ENCODE data around the gene COL24A1. TPM values are rescaled to one million over a fixed set of nuclear protein-coding genes. Genes with fewer than 3 reads are reported as not detected.

The COL24A1 gene
- total RNA-seq, 1 experiment from 2014 or later, result 0.15 TPM

DNA sequence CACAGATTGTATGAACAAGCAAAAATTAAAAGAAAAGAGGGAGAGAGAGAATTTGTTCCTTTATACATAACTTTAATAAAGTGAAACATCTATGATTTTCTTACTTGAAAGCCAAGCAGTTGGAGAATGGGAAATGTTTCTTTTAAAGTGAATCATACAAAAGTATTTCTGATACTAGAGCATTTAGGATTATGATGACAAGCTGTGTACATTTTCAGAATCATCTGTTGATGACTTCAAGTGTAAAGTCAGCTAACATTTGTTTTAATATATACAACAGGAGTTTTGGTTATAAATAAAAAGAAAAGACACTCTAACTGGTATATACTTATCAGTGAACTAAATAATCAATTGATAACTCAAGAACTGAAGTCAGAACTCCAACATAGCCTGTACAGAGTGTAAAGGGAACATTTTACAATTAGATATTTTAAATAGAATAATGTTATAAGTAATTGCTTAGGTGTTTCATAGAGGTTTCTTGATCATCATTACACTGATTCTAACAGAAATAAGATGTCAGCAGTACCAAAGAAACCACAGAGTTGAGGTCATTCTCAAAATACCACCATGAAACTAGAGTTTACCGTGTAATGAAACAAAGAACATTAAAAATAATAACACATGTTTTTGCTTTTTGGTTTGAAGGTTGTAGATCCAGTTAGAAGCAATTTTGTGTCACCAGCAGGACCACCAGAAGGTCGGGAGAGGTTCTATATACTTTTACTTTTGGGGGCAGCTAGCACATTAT is 103.4 kb downstream of the COL24A1 start:
- DNase-seq (ENCODE audit: low spot score), result no peak
- BruUV-seq (replicated peaks), result no TSS peak
- POLR2A ChIA-PET (ENCODE audit: low non-redundant PET), result no interaction called here

DNA sequence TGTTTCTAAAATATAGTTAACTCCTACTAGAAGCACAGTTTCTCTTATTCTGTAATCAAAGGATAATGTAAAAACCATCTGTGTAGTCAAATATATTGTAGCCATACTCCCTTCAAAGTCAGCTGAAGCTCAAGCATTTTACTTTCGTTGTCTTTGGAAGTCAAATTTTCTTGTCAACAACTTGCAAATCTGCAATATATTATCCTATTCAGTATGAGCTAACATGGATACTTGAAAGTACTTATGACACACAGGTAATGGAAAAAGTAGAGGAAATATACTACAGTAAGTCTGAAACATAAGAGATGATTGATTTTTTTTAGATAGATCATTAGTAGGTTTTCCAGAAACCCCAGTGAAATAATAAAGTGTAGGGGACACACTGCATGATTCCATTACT is 121.5 kb downstream of the COL24A1 start:
- BruUV-seq (replicated peaks), result no TSS peak
- DNase-seq (ENCODE audit: low spot score), result no peak
- POLR2A ChIA-PET (ENCODE audit: low non-redundant PET), result no interaction called here
- no peaks in the 10 kb centered on the region for H3K4me1 ChIP-seq (ENCODE audit: insufficient read depth, low read length, poor library complexity, severe bottlenecking)
- H3K9me3 ChIP-seq (ENCODE audit: low read depth, low read length, poor library complexity, severe bottlenecking), result no peaks in the 10 kb centered on the region
- no peak for TF ChIP-seq EZH2 (IDR thresholded peaks at IDR 0.05; ENCODE audit: borderline replicate concordance, low read depth, low read length, poor library complexity, severe bottlenecking)
- no peak for TF ChIP-seq CTCF (conservative IDR thresholded peaks at IDR 0.05; ENCODE audit: low read depth, low read length)
- H3K27me3 ChIP-seq (replicated peaks; ENCODE audit: insufficient read depth, low read depth, low read length, poor library complexity), result no peaks in the 10 kb centered on the region
- intact Hi-C loops (cut with micrococcal nuclease; ENCODE audit: unreplicated experiment), result no loop called here
- no peaks in the 10 kb centered on the region for H3K36me3 ChIP-seq (ENCODE audit: insufficient read depth, low read length, poor library complexity, severe bottlenecking)
- CTCF ChIA-PET, result no interaction called here
- H3K27ac ChIP-seq (ENCODE audit: low read depth, low read length, poor library complexity, severe bottlenecking), result no peak overlapping the region
- no peak overlapping the region for H3K4me3 ChIP-seq (ENCODE audit: low read depth, low read length, poor library complexity, severe bottlenecking)

More for the DNA sequence above, 103.4 kb downstream of the COL24A1 start:
- TF ChIP-seq EZH2 (IDR thresholded peaks at IDR 0.05; ENCODE audit: borderline replicate concordance, low read depth, low read length, poor library complexity, severe bottlenecking) (no peak), CTCF (conservative IDR thresholded peaks at IDR 0.05; ENCODE audit: low read depth, low read length) (no peak)
- Histone ChIP-seq H3K4me3 (ENCODE audit: low read depth, low read length, poor library complexity, severe bottlenecking) (no peak overlapping the region), H3K9me3 (ENCODE audit: low read depth, low read length, poor library complexity, severe bottlenecking) (no peaks in the 10 kb centered on the region), H3K27me3 (replicated peaks; ENCODE audit: insufficient read depth, low read depth, low read length, poor library complexity) (no peaks in the 10 kb centered on the region), H3K36me3 (ENCODE audit: insufficient read depth, low read length, poor library complexity, severe bottlenecking) (no peaks in the 10 kb centered on the region), H3K4me1 (ENCODE audit: insufficient read depth, low read length, poor library complexity, severe bottlenecking) (no peaks in the 10 kb centered on the region), H3K27ac (ENCODE audit: low read depth, low read length, poor library complexity, severe bottlenecking) (no peak overlapping the region)
- intact Hi-C loops (cut with micrococcal nuclease; ENCODE audit: unreplicated experiment), result no loop called here
- CTCF ChIA-PET, result no interaction called here

GRCh38 chr1:86030180-86030579 is 126.4 kb downstream of the COL24A1 start:
- ChIA-PET POLR2A (ENCODE audit: low non-redundant PET) (interaction anchor here (0.6 kb wide), 1 partner anchor 1104 kb away, joined by 3 read pairs; no protein-coding TSS in a partner anchor), CTCF (interaction anchor here (0.6 to 0.7 kb wide), 2 partner anchors 16 to 457 kb away, joined by 4 read pairs; no protein-coding TSS in a partner anchor)
- H3K4me1 ChIP-seq (ENCODE audit: insufficient read depth, low read length, poor library complexity, severe bottlenecking), result no peaks in the 10 kb centered on the region
- no TSS peak for BruUV-seq (replicated peaks)
- intact Hi-C loops (cut with micrococcal nuclease; ENCODE audit: unreplicated experiment), result no loop called here
- DNase-seq (ENCODE audit: low spot score), result no peak
- H3K4me3 ChIP-seq (ENCODE audit: low read depth, low read length, poor library complexity, severe bottlenecking), result no peak overlapping the region
- H3K27me3 ChIP-seq (replicated peaks; ENCODE audit: insufficient read depth, low read depth, low read length, poor library complexity), result no peaks in the 10 kb centered on the region
- H3K36me3 ChIP-seq (ENCODE audit: insufficient read depth, low read length, poor library complexity, severe bottlenecking), result no peaks in the 10 kb centered on the region
- no peak overlapping the region for H3K27ac ChIP-seq (ENCODE audit: low read depth, low read length, poor library complexity, severe bottlenecking)
- no peaks in the 10 kb centered on the region for H3K9me3 ChIP-seq (ENCODE audit: low read depth, low read length, poor library complexity, severe bottlenecking)
- TF ChIP-seq EZH2 (IDR thresholded peaks at IDR 0.05; ENCODE audit: borderline replicate concordance, low read depth, low read length, poor library complexity, severe bottlenecking) (no peak), CTCF (conservative IDR thresholded peaks at IDR 0.05; ENCODE audit: low read depth, low read length) (no peak)

Data from A673 (cell line).